Measurements from ENCODE around the gene KCNA2.

KCNA2 gene

GRCh38 chr1:110605901-110606656 is at the start of gene KCNA2:
KCNA2 (minus strand) TSS chr1:110606358; CDS start chr1:110604782, 1,576 bp downstream.
- DNase-seq: no peak

GRCh38 chr1:110650609-110651008 is 44.5 kb upstream of the KCNA2 start:
- DNase-seq: no peak

- no peak for DNase-seq
Measured at GRCh38 chr1:110648417-110648816, 42.3 kb upstream of the KCNA2 start.

GRCh38 chr1:110647254-110647891 is 41.2 kb upstream of the KCNA2 start:
- DNase-seq: no peak

- no peak for DNase-seq
Measured at GRCh38 chr1:110645821-110646735, 39.9 kb upstream of the KCNA2 start.

- DNase-seq: no peak
Measured at GRCh38 chr1:110645211-110645610, 39.1 kb upstream of the KCNA2 start.

- no peak for DNase-seq
Measured at GRCh38 chr1:110643879-110644472, 37.8 kb upstream of the KCNA2 start.

- no peak for DNase-seq
Measured at GRCh38 chr1:110639724-110640386, 33.7 kb upstream of the KCNA2 start.

GRCh38 chr1:110638556-110638955 is 32.4 kb upstream of the KCNA2 start:
- DNase-seq: no peak

- no peak for DNase-seq
Measured at GRCh38 chr1:110638058-110638457, 31.9 kb upstream of the KCNA2 start.

GRCh38 chr1:110637475-110637874 is 31.3 kb upstream of the KCNA2 start:
- no peak for DNase-seq

GRCh38 chr1:110636149-110636935 is 30.2 kb upstream of the KCNA2 start:
- no peak for DNase-seq

- DNase-seq: no peak
Measured at GRCh38 chr1:110635434-110635833, 29.3 kb upstream of the KCNA2 start.

GRCh38 chr1:110634455-110635311 is 28.5 kb upstream of the KCNA2 start:
- DNase-seq: no peak

GRCh38 chr1:110634086-110634454 is 27.9 kb upstream of the KCNA2 start:
- no peak for DNase-seq

- no peak for DNase-seq
Measured at GRCh38 chr1:110633646-110634030, 27.5 kb upstream of the KCNA2 start.

GRCh38 chr1:110631836-110632620 is 25.9 kb upstream of the KCNA2 start:
- DNase-seq: no peak

- DNase-seq: peak; percentile 28
Measured at GRCh38 chr1:110630839-110631663, 24.9 kb upstream of the KCNA2 start.
